Measurements from ENCODE around the gene OOSP3. TPM values are rescaled to one million over a fixed set of nuclear protein-coding genes. Genes with fewer than 3 reads are reported as not detected.

The OOSP3 gene
- total RNA-seq, 4 donors from 2014 or later: not detected

DNA sequence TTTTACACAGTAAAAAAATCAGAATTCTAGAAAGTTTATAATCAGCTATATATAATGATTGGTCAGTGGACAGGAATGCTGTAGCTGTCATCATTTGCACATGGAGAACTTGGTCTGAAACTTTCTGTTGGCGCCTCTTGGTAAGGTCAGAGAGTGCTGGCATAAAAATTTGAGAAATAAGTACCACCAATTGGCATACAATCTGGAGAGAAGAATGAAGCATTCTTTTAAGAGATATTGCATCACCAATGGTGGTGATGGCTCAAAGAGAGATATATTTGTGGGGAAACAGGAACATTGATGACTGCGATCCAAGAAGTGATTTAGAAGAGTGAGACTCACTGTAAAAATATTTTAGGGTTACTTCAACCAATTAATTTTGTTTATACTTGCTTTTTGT is 39.9 kb downstream of the OOSP3 start:
- TF ChIP-seq, protein P1, sequence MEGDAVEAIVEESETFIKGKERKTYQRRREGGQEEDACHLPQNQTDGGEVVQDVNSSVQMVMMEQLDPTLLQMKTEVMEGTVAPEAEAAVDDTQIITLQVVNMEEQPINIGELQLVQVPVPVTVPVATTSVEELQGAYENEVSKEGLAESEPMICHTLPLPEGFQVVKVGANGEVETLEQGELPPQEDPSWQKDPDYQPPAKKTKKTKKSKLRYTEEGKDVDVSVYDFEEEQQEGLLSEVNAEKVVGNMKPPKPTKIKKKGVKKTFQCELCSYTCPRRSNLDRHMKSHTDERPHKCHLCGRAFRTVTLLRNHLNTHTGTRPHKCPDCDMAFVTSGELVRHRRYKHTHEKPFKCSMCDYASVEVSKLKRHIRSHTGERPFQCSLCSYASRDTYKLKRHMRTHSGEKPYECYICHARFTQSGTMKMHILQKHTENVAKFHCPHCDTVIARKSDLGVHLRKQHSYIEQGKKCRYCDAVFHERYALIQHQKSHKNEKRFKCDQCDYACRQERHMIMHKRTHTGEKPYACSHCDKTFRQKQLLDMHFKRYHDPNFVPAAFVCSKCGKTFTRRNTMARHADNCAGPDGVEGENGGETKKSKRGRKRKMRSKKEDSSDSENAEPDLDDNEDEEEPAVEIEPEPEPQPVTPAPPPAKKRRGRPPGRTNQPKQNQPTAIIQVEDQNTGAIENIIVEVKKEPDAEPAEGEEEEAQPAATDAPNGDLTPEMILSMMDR (IDR thresholded peaks at IDR 0.05): no peak
- TF ChIP-seq EP300 (IDR thresholded peaks at IDR 0.05) (no peak), POLR2AphosphoS5 (IDR thresholded peaks at IDR 0.05) (no peak)
- Histone ChIP-seq H3K27me3 (no peaks in the 10 kb centered on the region), H3K4me3 (no peak overlapping the region), H3K27ac (replicated peaks in 1 of 4) (no peak overlapping the region), H3K36me3 (no peaks in the 10 kb centered on the region), H3K4me1 (no peaks in the 10 kb centered on the region), H3K9me3 (peaks cover 0 to 24% (median 18%) of the 10 kb centered on the region in 4 donors)
- 95% methylated on average over 2 of the region's 2 CpGs for WGBS
- intact Hi-C loops (cut with DNase I): no loop called here
- no peak for DNase-seq (ENCODE audit: extremely low spot score)

DNA sequence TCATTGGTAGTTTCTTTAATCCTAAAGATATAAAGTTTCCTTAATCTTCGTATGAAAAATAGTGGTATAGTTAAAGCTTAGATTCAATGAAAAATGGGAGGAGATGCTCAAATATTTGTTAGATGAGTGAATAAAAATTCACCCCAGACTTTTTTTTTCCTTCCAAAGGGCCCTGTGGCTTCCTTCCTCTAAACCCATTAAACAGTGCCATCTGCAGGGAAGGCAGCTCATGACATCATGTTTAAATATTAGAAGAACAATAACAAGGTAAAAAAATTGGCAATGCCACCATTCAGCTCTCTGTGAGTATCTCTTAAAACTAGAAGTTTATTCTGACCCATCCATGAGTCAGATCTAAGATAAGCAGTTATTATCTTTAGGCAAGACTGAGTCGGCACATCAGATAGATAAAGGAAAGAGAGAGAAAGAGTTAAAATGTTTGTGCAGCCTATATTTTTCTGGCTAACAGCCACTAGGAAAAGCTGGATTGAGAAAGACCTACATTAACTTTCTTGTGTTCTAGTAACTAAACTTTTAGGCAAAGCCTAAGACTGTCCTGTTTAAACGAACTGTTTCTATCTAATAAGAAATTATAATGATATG is 40.5 kb downstream of the OOSP3 start:
- Histone ChIP-seq H3K4me3 (no peak overlapping the region), H3K27me3 (no peaks in the 10 kb centered on the region), H3K9me3 (peaks cover 0 to 30% (median 25%) of the 10 kb centered on the region in 4 donors), H3K36me3 (no peaks in the 10 kb centered on the region), H3K27ac (replicated peaks in 1 of 4) (no peak overlapping the region), H3K4me1 (no peaks in the 10 kb centered on the region)
- no peak for DNase-seq (ENCODE audit: extremely low spot score)
- TF ChIP-seq, protein P1 (IDR thresholded peaks at IDR 0.05): peak in 1 of 3 experiments; percentile 30
- no peak for TF ChIP-seq EP300 (IDR thresholded peaks at IDR 0.05)
- intact Hi-C loops (cut with DNase I): no loop called here
- WGBS: 40% methylated on average over 3 of the region's 3 CpGs

DNA sequence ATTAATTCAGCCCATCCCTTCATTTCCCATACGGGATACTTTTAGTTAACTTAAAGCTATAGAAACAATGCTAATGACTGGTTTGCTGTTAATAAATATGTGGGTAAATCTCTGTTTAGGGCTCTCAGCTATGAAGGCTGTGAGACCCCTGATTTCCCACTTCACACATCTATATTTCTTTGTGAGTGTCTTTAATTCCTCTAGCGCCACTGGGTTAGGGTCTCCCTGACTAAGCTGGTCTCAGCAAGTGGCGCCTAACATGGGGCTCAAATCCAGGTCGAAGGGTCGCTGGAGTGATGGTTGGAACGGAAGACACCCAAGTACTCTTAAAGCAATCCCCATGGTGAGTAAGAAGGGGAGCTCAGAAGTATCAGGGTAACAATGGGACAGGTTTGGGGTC is 45.2 kb downstream of the OOSP3 start:
- Histone ChIP-seq H3K9me3 (peaks cover 0 to 48% (median 42%) of the 10 kb centered on the region in 4 donors), H3K36me3 (no peaks in the 10 kb centered on the region), H3K27me3 (no peaks in the 10 kb centered on the region), H3K27ac (replicated peaks in 1 of 4) (no peak overlapping the region), H3K4me1 (no peaks in the 10 kb centered on the region), H3K4me3 (no peak overlapping the region)
- WGBS: 95% methylated on average over 6 of the region's 6 CpGs
- intact Hi-C loops (cut with DNase I): no loop called here
- no peak for DNase-seq (ENCODE audit: extremely low spot score)
- TF ChIP-seq POLR2AphosphoS5 (IDR thresholded peaks at IDR 0.05): no peak
- TF ChIP-seq, protein P1 (IDR thresholded peaks at IDR 0.05): no peak
- no peak for TF ChIP-seq EP300 (IDR thresholded peaks at IDR 0.05)

DNA sequence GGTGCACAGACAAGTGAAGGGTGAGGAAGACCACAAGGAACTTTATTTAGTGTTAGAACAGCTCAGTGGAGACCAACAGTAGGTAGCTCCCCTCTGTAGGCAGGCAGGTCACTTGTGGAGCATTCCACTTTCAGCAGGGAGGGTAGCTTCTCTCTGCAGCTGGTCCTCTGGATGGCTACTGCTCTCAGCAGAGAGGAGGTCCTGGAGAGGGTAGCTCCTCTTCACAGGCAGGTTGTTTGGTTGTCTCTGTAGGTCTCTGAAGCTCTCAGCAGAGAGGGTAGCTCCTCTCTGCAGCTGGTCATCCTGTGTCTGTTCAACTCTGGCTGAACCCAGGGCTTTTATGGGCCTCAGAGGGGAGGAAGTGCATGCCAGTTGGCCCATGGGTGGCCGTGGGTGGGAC is 53.1 kb downstream of the OOSP3 start:
- Histone ChIP-seq H3K27me3 (no peaks in the 10 kb centered on the region), H3K36me3 (no peaks in the 10 kb centered on the region), H3K4me1 (no peaks in the 10 kb centered on the region), H3K4me3 (no peak overlapping the region), H3K9me3 (peaks cover 0 to 5% (median 0%) of the 10 kb centered on the region in 4 donors), H3K27ac (replicated peaks in 1 of 4) (no peak overlapping the region)
- intact Hi-C loops (cut with DNase I): no loop called here
- no CpG with 5 or more reads among the region's 1 CpG for WGBS
- no peak for DNase-seq (ENCODE audit: extremely low spot score)
- TF ChIP-seq POLR2A (IDR thresholded peaks at IDR 0.05; ENCODE audit: low read depth) (no peak), POLR2AphosphoS5 (IDR thresholded peaks at IDR 0.05) (no peak), EP300 (IDR thresholded peaks at IDR 0.05) (no peak)
- TF ChIP-seq, protein P1 (IDR thresholded peaks at IDR 0.05): no peak

DNA sequence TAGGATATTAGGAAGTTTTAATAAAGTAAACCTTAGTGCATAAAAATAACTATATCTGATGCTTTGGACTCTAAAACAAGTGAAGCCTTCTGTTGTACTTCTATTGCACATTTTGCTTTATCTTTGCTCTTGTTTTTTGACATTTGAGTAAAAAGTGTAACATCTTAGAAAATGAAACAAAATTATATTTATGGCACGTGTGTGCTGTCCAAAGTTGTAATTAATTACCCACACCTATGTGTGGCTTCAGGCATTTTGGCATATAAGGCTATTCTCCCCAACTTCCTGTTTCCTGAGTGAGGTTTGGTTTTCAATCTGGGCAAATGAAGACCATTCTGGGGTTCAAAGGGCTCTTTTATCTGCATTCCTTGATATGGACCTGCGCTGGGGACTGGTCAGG is 59.5 kb downstream of the OOSP3 start, which contains the start of gene OOSP1:
Gene OOSP1, plus strand, starts transcription at position 301 of the 400 bp plus-strand sequence. Its CDS starts 23 bp downstream, at position 324.
- intact Hi-C loops (cut with DNase I): no loop called here
- Histone ChIP-seq H3K9me3 (no peaks in the 10 kb centered on the region), H3K4me3 (no peak within 1 kb of the TSS), H3K4me1 (no peaks in the 10 kb centered on the region), H3K36me3 (no peaks in the 10 kb centered on the region), H3K27ac (replicated peaks in 1 of 4) (no peak within 1 kb of the TSS), H3K27me3 (no peaks in the 10 kb centered on the region)
- DNase-seq (ENCODE audit: extremely low spot score): no peak
- TF ChIP-seq POLR2A (IDR thresholded peaks at IDR 0.05; ENCODE audit: low read depth) (no peak), POLR2AphosphoS5 (IDR thresholded peaks at IDR 0.05) (no peak), EP300 (IDR thresholded peaks at IDR 0.05) (no peak)
- TF ChIP-seq, protein P1 (IDR thresholded peaks at IDR 0.05): no peak
- 68% methylated on average over 2 of the region's 2 CpGs for WGBS

Data from esophagus muscularis mucosa (tissue), 4 donors.